Tibial artery (tissue), 4 donors: ENCODE data around the gene PRAC1.

Experiments used
- DNase-seq, 2 donors: peaks; one replicate each; pipeline ENCODE4 v3.0.0-alpha.2; 2019
- H3K27ac ChIP-seq, 2 donors: fragments of 200-600 bp; sonication (generic) in 1 of 2; 1 replicate in 1 of 2; 2 replicates in 1 of 2; pipeline ENCODE4 v1.5.1; 2018 to 2019; ENCODE audit warnings: mild to moderate bottlenecking in 1 of 2
- H3K27me3 ChIP-seq, 2 donors: fragments of 200-600 bp; sonication (generic) in 1 of 2; one replicate each; pipeline versions ENCODE4 v1.5.1 to v1.6.0; 2016 to 2019
- H3K36me3 ChIP-seq, 3 donors: fragments of 200-600 bp; sonication (generic) in 2 of 3; one replicate each; pipeline ENCODE4 v1.5.1; 2016 to 2019; ENCODE audit warnings: mild to moderate bottlenecking in 2 of 3
- H3K4me1 ChIP-seq, 4 donors: fragments of 200-600 bp; sonication (generic) in 2 of 4; 1 replicate in 3 of 4; 2 replicates in 1 of 4; pipeline ENCODE4 v1.5.1; 2016 to 2019
- H3K4me3 ChIP-seq, 2 donors: fragments of 200-600 bp; sonication (generic) in 1 of 2; 1 replicate in 1 of 2; 2 replicates in 1 of 2; pipeline ENCODE4 v1.5.1; 2018 to 2019; ENCODE audit warnings: mild to moderate bottlenecking in 2 of 2
- H3K9me3 ChIP-seq, 3 donors: fragments of 200-600 bp; sonication (generic) in 1 of 3; one replicate each; pipeline ENCODE4 v1.5.1; 2016 to 2019
- intact Hi-C: fragments of 100-400 bp; cut with DNase I; formaldehyde crosslinking; loops from one replicate; pipeline ENCODE4 v1.15.0; 2023; ENCODE audit warnings: low total_unique reads
- TF ChIP-seq, protein P1 (sequence below), 2 experiments: fragments of 200-600 bp in 1 of 2; fragments of 450-650 bp in 1 of 2; IDR thresholded peaks; one replicate each; pipeline ENCODE4 v1.5.1; 2017 to 2019; ENCODE audit warnings: antibody characterized with exemption in 2 of 2, mild to moderate bottlenecking in 1 of 2, moderate library complexity in 1 of 2

The PRAC1 gene

DNA sequence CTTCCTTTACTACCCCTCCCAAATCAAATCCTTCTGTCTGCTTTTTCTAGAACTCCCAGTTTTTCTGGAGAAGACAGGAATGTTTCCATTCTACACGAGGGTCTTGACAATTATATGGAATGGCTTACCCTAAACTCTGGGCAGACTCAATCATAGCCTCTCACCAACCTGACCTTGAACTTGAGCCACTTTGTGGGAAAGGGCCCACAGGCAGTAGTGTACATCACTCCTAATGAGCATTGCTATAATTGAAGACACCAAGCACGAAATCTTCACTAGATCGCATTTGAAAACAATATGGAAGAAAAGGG lies 7.9 kb upstream of the PRAC1 start:
- Histone ChIP-seq H3K9me3 (no peaks in the 10 kb centered on the region), H3K4me1 (peaks cover 0 to 31% (median 16%) of the 10 kb centered on the region in 4 donors), H3K4me3 (no peak overlapping the region), H3K27me3 (peaks cover 2 to 100% of the 10 kb centered on the region in 2 donors), H3K27ac (no peak overlapping the region), H3K36me3 (no peaks in the 10 kb centered on the region)
- DNase-seq = no peak
- intact Hi-C loops = no loop called here
- TF ChIP-seq, protein P1, sequence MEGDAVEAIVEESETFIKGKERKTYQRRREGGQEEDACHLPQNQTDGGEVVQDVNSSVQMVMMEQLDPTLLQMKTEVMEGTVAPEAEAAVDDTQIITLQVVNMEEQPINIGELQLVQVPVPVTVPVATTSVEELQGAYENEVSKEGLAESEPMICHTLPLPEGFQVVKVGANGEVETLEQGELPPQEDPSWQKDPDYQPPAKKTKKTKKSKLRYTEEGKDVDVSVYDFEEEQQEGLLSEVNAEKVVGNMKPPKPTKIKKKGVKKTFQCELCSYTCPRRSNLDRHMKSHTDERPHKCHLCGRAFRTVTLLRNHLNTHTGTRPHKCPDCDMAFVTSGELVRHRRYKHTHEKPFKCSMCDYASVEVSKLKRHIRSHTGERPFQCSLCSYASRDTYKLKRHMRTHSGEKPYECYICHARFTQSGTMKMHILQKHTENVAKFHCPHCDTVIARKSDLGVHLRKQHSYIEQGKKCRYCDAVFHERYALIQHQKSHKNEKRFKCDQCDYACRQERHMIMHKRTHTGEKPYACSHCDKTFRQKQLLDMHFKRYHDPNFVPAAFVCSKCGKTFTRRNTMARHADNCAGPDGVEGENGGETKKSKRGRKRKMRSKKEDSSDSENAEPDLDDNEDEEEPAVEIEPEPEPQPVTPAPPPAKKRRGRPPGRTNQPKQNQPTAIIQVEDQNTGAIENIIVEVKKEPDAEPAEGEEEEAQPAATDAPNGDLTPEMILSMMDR (IDR thresholded peaks at IDR 0.05) = no peak

DNA sequence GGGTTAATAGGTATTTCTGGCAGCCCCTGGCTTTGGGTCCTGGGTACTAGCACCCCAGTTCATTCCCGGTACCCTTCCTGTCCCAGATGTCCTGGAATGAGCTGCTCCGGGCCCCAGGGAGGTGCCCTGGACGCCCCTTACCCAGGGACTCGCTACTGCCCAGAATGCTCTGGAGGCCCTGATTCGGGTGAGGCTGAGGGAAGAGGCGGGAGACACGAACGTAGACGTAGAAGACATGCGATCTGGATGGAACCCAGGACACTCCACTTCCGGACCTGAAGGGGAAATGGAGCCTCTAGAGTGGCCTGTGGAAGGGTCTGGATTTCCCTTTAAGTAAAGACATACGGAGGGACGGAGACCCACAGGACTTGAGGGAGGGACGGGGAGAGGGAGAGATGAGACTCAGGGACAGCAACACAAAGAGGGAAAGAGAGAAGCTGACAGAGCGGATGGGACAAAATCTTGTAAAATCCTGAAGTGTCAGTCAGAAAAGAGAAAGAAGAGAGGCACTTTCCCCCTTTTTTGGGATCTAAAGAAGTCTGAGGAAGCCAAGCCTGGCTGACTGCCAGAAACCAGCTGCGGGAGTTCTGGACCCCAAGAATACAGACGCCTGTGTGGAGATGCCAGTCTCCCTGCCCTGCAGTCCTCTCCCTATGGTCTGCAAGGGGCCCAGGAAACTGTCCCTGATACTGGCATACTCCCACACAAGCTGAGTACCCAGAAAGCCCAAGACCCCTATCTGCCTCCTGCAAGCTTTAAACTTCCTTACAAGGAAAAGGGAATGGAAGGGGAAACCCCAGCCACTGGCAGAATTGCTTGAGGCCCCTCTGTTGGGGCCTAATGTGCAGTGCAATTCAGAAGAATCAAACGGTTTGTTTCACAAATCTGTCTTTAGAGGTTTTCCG lies 7.3 kb upstream of the PRAC1 start:
- intact Hi-C loops = loop anchor here (5.0 to 10.0 kb wide), 2 partner anchors 63 to 155 kb away; no protein-coding TSS in a partner anchor
- Histone ChIP-seq H3K4me1 (peaks cover 0 to 37% (median 21%) of the 10 kb centered on the region in 4 donors), H3K9me3 (no peaks in the 10 kb centered on the region), H3K4me3 (no peak overlapping the region), H3K27me3 (peaks cover 6 to 100% of the 10 kb centered on the region in 2 donors), H3K36me3 (no peaks in the 10 kb centered on the region), H3K27ac (no peak overlapping the region)
- no peak for DNase-seq
- TF ChIP-seq, protein P1 (IDR thresholded peaks at IDR 0.05) = no peak

DNA sequence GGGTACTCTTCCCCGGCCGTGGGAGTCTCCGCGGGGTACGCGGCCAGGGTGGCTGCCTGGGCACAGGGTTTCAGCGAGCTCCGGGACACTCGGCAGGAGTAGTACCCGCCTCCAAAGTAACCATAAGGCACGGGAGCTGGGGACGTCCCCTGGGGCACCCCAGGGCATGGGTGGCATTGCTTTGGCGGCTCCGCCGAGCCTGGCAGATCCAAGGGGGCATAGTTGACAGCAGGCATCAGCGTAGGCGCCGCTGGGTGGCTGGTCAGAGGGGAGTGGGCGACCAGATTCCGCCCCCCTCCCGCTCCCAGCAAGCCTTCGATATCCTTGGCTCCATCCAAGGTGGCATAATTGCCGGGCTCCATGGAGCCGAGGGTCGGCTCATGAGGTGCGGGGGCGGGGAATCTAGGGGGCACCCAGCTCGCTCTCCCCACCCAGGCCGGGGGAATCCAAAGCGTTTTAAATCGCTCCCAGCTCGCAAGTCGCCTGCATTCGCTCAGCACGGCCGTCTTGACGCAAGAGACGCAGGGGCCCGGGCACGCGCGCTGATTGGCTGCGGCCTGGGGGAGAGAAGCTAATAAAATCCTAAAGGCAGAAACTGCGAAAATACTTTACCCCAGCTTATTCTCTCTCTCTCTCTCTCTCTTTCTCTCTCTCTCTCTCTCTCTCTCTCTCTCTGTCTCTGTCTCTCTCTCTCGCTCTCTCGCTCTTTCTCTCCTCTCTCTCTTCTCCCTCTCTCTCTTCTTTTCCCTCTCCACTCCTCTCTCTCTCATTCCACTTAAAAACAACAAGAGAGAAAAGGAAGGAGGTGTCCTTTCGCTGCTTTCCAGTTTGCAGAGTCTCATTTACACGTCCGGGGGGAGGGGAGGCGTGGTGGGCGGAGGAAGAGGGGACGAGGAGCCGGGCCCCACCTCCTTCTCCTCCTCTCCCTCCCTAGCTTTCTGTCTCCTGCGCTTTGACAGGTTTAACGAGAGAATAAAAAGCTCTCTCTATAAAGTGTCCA lies 6.2 kb upstream of the PRAC1 start, which contains the start of gene HOXB13:
HOXB13 (minus strand) TSS at position 519 of the 1,000 bp plus-strand sequence; CDS start at position 362, 157 bp downstream.
- peaks cover 0 to 42% (median 31%) of the 10 kb centered on the region in 4 donors for H3K4me1 ChIP-seq
- H3K27me3 ChIP-seq = peaks cover 6 to 100% of the 10 kb centered on the region in 2 donors
- H3K27ac ChIP-seq = no peak within 1 kb of the TSS
- H3K9me3 ChIP-seq = no peaks in the 10 kb centered on the region
- TF ChIP-seq, protein P1 (IDR thresholded peaks at IDR 0.05) = no peak
- no peak within 1 kb of the TSS for H3K4me3 ChIP-seq
- intact Hi-C loops = loop anchor here (5.0 to 10.0 kb wide), 2 partner anchors 64 to 156 kb away; no protein-coding TSS in a partner anchor
- no peak for DNase-seq
- no peaks in the 10 kb centered on the region for H3K36me3 ChIP-seq

DNA sequence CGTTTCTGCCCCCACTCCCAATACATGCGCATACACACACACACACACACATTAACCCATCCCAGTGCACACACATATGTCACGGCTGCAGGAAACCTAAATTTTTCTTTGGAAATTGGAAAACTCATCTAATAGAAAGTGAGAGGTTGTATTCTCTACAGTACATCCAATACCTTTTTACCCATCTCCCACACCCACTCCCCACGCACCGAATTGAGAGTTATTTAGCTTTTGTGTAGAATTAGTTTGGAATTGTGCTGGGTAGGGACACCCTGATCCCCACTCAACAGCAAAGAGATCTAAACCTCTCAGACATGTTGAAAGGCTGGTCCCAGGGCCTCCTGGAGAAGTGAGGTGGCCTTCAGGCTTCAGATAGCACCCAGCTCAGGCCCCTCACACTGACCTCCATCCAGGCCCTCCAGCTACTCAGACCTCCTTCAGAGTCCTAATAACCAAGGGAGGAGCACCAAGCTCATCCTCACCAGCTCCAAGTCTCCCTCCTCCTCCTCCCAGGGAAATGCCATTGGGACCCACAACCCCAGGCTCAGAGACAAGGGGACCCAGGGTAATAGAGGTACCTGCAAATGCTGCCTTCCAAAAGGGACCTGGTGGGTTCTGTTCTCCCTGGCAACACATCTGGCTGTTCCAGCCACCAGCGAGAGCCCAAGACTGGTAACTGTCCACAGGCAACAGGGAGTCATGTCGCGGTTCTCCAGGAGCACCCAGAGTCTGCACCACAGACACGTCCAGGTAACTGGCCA lies 5.3 kb upstream of the PRAC1 start:
- peaks cover 0 to 38% (median 27%) of the 10 kb centered on the region in 4 donors for H3K4me1 ChIP-seq
- TF ChIP-seq, protein P1 (IDR thresholded peaks at IDR 0.05) = no peak
- no peak overlapping the region for H3K27ac ChIP-seq
- H3K27me3 ChIP-seq = peaks cover 9 to 100% of the 10 kb centered on the region in 2 donors
- intact Hi-C loops = loop anchor here (5.0 to 10.0 kb wide), 2 partner anchors 65 to 157 kb away; no protein-coding TSS in a partner anchor
- H3K9me3 ChIP-seq = no peaks in the 10 kb centered on the region
- DNase-seq = no peak
- H3K36me3 ChIP-seq = no peaks in the 10 kb centered on the region
- H3K4me3 ChIP-seq = no peak overlapping the region

DNA sequence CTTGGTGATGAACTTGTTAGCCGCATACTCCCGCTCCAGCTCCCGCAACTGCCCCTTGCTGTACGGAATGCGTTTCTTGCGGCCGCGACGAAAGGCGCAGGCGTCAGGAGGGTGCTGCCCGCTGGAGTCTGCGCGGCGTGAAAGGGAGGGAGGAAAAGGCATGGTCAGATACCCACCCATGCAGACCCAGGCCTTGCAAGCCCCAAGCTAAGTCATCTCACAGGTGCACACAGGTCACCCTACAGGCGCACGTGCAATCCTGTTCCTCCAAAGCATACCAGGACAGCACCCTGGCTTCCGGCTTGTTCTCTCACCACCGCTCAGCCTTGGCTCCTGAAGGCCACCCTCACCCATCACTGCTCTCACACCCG lies 4.6 kb upstream of the PRAC1 start:
- Histone ChIP-seq H3K27me3 (peaks cover 13 to 100% of the 10 kb centered on the region in 2 donors), H3K4me1 (peaks cover 0 to 38% (median 27%) of the 10 kb centered on the region in 4 donors), H3K4me3 (no peak overlapping the region), H3K27ac (no peak overlapping the region), H3K36me3 (no peaks in the 10 kb centered on the region), H3K9me3 (no peaks in the 10 kb centered on the region)
- intact Hi-C loops = loop anchor here (5.0 to 10.0 kb wide), 2 partner anchors 65 to 158 kb away; no protein-coding TSS in a partner anchor
- no peak for DNase-seq
- TF ChIP-seq, protein P1 (IDR thresholded peaks at IDR 0.05) = no peak
